ENCODE data around the gene HACD1.

HACD1 gene, protein sequence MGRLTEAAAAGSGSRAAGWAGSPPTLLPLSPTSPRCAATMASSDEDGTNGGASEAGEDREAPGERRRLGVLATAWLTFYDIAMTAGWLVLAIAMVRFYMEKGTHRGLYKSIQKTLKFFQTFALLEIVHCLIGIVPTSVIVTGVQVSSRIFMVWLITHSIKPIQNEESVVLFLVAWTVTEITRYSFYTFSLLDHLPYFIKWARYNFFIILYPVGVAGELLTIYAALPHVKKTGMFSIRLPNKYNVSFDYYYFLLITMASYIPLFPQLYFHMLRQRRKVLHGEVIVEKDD

DNA sequence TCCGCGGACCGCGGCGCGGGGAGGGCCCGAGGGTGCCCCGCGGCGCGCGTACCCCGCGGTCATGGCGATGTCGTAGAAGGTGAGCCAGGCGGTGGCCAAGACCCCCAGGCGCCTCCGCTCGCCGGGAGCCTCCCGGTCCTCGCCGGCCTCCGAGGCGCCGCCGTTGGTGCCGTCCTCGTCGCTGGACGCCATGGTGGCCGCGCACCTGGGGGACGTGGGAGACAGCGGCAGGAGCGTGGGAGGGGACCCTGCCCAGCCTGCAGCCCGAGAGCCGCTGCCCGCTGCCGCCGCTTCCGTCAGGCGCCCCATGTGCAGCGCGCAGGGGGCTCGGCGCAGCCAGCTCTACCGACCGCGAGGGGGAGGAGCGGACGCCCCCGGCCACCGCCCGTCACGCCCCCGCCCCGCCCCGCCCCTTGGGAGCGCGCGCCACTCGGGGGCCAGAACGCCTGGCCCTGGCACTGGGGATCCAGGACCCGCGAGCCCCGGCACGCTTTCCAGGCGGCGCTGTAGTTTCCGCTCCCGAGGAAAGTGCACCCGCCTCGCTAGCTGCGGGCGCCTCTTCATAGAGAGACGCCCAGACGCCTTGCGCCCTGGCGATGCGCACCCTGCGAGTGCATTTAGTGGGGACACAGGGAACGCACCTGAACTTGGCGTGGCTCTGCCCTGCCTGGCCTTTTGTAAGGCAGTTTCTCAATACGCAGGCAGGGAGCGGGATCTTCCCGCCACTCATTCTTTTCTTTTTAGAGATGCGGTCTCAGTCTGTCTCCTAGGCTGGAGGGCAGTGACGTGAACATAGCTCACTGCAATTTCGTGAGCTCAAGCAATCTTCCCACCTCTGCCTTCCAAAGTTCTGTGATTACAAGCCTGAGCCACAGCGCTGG, at the start of gene HACD1:
Gene HACD1 (minus strand): TSS at position 344 of the 881 bp plus-strand sequence. CDS start 35 bp downstream, at position 309.
- DNase-seq (ENCODE audit: low read depth in 3 of 3, low spot score in 1 of 3), result peak in 1 of 3 donors; percentile 30

DNA sequence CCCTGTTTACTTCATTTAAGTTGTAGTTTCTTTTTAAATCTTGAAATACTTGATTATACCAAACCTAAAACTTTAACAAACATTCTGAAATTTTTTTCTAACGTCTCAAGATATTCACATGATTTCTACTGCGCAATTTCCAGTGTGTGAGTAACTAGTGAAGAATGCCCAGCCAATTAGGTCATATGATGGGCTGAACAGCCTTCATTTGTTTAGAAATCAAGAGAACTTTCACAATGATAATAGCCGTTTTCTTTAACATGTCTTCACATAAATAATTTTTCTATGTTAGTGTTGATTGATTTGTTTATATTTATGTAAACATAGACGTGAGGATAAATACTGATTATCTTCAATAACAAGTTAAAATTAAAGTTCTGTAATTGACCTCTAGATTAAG, 48.6 kb upstream of the HACD1 start:
- DNase-seq (ENCODE audit: low read depth in 3 of 3, low spot score in 1 of 3), result no peak

GRCh38 chr10:17663450-17663849, 46.3 kb upstream of the HACD1 start:
- no peak for DNase-seq (ENCODE audit: low read depth in 3 of 3, low spot score in 1 of 3)

DNA sequence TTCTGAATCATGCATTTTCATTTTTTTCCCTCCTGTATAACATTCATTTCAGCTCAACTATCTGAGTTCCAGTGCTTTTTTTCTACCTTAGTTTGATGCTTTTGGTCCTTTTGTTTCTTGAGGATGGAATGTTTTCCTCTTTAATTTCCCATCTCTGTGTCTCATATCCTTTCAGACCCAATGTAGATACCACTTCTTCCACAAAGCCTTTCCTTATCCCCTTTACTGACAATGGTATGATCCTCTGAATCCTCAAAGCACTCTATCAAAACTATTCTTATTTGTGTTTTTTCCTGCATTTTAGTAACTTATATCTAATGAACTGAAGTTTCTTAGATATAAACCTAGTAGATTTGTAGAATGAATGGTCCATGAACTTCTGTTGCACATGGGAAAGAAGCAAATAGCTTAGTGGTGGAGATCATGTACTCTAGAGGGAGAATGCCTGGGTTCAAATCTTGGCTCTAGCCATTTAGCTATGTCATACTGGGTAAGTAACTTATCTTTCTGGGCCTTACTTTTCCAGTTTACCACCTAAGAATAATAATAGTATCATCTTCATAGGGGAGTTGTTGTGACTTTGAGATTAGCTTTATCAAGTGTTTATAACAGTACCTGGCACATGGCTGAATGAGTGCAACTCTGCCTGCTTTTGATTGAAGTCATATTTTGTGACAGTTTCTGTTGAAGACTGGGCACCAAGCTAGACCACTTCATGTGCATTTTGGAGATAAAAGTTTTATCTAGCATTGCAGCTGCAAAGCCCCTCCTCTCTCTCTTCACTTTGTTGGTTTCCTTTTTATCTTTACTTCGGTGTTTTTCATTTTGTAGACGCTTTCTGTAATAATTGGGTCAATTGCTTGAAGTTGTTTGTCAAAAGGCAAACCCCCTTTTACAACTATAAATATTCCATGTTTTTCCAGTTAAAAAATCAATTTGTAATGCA, 45.3 kb upstream of the HACD1 start:
- DNase-seq (ENCODE audit: low read depth in 3 of 3, low spot score in 1 of 3), result no peak

DNA sequence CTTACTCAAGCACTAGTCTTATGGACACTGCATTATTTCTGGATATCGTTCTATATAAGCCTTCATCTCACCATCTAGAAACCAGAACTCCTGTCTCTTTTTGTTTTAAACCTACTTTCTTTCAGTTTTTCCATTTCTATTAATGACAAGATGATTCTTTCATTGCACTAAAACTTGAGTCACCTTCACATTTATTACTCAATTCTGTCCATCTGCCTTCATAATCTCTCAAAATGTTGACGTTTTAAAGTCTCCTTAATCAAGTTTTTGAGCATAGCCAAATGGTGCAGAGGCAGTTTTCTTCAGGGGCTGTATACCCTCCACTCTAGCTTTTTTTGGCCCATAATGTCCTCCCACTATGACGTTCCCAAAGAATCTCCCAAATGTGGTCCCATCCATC, 44.3 kb upstream of the HACD1 start:
- no peak for DNase-seq (ENCODE audit: low read depth in 3 of 3, low spot score in 1 of 3)

- DNase-seq (ENCODE audit: low read depth in 3 of 3, low spot score in 1 of 3), result no peak
These were observed 43.7 kb upstream of the HACD1 start for GRCh38 chr10:17660921-17661320.

DNA sequence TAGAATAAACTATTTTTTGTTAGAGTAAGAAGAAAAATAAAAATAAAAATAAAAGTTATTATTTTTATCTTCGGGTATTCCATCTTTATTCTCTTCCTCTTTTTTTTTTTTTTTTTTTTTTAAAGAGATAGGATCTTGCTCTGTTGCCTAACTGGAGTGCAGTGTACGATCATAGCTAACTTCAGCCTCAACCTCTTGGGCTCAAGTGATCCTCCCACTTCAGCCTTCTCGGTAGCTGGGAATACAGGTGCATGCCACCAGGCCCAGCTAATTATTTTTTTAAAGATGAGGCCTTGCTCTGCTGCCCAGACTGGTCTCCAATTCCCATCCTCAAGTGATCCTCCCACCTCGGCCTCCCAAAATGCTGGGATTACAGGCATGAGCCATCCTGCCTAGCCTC, 42.2 kb upstream of the HACD1 start:
- DNase-seq (ENCODE audit: low read depth in 3 of 3, low spot score in 1 of 3), result no peak

DNA sequence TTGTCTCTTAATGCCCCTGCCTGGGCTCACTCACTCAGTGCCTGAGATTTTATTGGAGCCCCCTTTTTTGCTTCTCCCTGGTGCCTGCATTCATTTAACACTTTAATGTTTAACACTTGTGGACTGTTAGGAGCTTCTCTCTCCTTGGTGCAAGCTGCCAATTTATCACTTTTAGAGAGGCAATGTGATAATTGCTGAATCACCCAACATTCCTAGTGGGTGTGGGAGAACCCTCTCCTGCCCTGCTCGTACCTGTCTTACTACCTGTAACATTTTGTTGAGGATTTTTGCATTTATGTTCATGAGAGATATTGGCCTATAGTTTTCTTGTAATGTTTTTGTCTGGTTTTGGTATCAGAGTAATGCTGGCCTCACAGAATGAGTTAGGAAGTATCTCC, 39.9 kb upstream of the HACD1 start:
- no peak for DNase-seq (ENCODE audit: low read depth in 3 of 3, low spot score in 1 of 3)

DNA sequence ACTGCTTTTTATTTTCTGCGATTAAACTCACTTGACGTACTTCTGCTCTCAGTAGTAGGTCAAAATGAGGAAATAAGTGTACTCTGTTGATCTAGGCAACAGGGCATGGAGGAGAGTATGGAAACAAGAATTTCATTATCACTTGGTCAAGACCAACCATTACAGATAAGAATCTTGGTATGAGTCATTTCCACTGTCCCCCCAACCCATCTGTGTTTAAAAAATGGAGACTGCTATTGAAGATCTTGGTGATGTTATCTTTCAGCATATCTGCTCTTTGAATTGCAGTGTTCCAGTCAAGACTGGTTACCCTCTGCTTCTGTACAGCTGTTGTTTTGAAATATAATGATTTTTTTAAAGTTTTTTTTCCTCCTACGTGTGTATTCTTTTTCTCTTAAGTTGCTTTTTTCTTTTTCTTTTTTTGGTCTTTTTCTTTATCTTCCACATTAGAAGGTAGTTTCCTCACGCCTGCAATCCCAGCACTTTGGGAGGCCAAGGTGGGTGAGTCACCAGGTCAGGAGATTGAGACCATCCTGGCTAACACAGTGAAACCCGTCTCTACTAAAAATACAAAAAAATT, 38.5 kb upstream of the HACD1 start:
- DNase-seq (ENCODE audit: low read depth in 3 of 3, low spot score in 1 of 3), result no peak

DNA sequence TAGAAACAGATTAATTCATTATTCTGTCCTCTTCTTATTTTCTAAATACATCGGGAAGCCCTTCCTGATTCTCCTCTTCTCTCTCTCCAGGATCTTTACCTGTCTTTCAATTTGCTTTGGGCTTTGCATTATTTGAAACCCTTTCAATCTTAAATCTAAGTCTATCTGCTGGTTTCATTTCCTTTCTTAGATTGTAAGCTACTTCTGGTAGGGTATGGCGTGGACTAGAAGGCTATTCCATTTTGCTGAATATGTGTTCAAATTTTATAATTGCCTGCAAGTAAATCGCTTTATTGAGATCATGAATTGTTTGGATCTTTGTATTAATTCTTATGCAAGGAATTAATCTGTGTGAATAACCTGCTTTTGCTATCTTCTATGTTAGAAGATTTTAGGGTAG, 37.8 kb upstream of the HACD1 start:
- DNase-seq (ENCODE audit: low read depth in 3 of 3, low spot score in 1 of 3), result no peak

- DNase-seq (ENCODE audit: low read depth in 3 of 3, low spot score in 1 of 3), result no peak
These were observed 35.4 kb upstream of the HACD1 start for GRCh38 chr10:17652585-17652984.

GRCh38 chr10:17651896-17652295, 34.7 kb upstream of the HACD1 start:
- DNase-seq (ENCODE audit: low read depth in 3 of 3, low spot score in 1 of 3), result no peak

GRCh38 chr10:17650416-17650815, 33.2 kb upstream of the HACD1 start:
- DNase-seq (ENCODE audit: low read depth in 3 of 3, low spot score in 1 of 3), result no peak

GRCh38 chr10:17649836-17650235, 32.7 kb upstream of the HACD1 start:
- no peak for DNase-seq (ENCODE audit: low read depth in 3 of 3, low spot score in 1 of 3)

- no peak for DNase-seq (ENCODE audit: low read depth in 3 of 3, low spot score in 1 of 3)
These were observed 31.9 kb upstream of the HACD1 start for GRCh38 chr10:17649052-17649451.

DNA sequence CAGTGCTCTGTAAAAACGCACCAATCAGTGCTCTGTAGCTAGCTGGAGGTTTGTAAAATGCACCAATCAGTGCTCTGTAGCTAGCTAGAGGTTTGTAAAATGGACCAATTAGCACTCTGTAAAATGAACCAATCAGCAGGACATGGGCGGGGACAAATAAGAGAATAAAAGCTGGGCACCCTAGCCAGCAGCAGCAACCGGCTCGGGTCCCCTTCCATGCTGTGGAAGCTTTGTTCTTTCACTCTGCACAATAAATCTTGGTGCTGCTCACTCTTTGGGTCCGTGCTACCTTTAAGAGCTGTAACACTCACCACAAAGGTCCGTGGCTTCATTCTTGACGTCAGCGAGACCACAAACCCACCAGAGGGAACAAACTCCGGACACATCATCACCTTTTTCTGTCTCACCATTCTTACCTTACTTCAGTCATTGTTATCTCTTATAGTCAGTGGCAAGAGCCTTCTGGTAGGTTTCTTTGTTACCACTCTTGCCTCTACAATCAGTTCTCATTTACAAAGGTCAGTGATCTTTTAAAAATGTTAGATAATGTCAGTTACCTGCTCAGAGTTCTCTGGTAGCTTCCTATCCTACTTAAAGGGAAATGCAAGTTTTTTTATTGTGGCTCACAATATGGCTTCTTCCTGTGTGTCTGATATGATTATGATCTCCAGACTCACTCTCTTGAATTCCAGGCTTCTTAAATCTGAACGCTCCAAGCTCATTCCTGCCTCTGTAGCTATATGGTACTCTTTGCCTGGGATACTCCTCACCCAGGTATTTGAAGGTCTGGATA, 31.3 kb upstream of the HACD1 start:
- no peak for DNase-seq (ENCODE audit: low read depth in 3 of 3, low spot score in 1 of 3)

- no peak for DNase-seq (ENCODE audit: low read depth in 3 of 3, low spot score in 1 of 3)
These were observed 30.2 kb upstream of the HACD1 start for GRCh38 chr10:17647326-17647725.

DNA sequence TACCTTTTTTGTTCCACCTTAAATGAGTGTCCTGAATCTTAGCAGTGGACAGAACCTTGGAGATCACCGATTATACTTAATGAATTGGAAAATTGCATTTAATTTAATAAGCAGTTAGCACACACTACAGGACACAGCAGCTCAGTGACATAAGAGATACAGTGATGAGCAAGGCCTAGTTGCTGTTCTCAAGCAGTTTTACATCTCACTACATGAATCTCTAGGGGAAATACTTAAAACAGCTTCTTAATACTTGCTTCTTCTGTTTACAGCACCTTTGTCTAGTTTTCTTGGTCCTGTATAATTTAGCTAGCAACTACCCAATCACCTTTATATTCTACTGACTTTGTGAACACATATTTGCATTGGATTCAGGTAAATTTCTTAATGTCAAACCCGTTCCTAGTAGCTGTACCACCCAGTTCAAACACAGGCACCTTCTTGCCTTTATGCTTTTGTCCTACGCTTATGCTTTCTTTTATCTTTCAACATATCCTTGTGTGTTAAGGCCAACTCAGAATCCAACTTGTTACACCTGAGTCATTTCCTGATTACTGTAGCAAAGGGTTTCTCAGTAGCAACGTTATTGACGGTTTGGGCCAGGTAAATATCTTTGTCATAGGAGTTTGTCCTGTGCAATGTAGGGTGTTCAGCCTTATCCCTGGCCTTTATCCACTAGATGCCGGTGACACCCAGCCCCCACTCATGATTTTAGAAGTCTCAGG, 28.6 kb upstream of the HACD1 start:
- no peak for DNase-seq (ENCODE audit: low read depth in 3 of 3, low spot score in 1 of 3)

GRCh38 chr10:17644485-17644943, 27.3 kb upstream of the HACD1 start:
- no peak for DNase-seq (ENCODE audit: low read depth in 3 of 3, low spot score in 1 of 3)

Measured in stimulated activated CD4-positive, alpha-beta T cell treated with anti-CD3 and anti-CD28 coated beads, TNF-alpha, amount 100 ng/mL, for 1 hour (primary cell).